Panc1 (cell line): ENCODE results near the gene SH3BP2. TPM values are rescaled to one million over a fixed set of nuclear protein-coding genes. Genes with fewer than 3 reads are reported as not detected.

ENCODE experiments used
- ATAC-seq: fragments of 200-7000 bp; cut with Tn5 transposase; 2 replicates; pipeline ENCODE4 v1.9.1; 2020; ENCODE audit warnings: mild to moderate bottlenecking, moderate library complexity
- BruUV-seq: library from RNA; stranded (reverse); fragments of 400-500 nt; replicated peaks from 2 replicates; lab custom pipeline; 2021; lab: Mats Ljungman, UMichigan
- CTCF ChIA-PET: fragments of 300-600 bp; sonication (Branson Sonifier 250); formaldehyde crosslinking; loops from one replicate; lab custom pipeline; 2022; ENCODE audit warnings: antibody characterized with exemption; lab: Charles Lee
- POLR2A ChIA-PET: fragments of 300-600 bp; sonication (Branson Sonifier 250); formaldehyde crosslinking; loops from one replicate; lab custom pipeline; 2022; ENCODE audit warnings: antibody characterized with exemption; lab: Charles Lee
- DNase-seq: peaks from one replicate; pipeline ENCODE4 v3.0.0-alpha.2; 2010; ENCODE audit warnings: low read depth, low spot score
- H3K27ac ChIP-seq: 2 replicates; pipeline ENCODE4 v1.5.1; 2011; ENCODE audit warnings: mild to moderate bottlenecking, low read length, inconsistent platforms
- H3K27me3 ChIP-seq: fragments of 200-500 bp; sonication (Bioruptor generic); 2 replicates; pipeline ENCODE4 v1.6.0; 2014; ENCODE audit warnings: low read length, inconsistent platforms; ENCODE audit not compliant: control insufficient read depth, insufficient read depth
- H3K36me3 ChIP-seq: fragments of 200-500 bp; sonication (Bioruptor generic); 2 replicates; pipeline ENCODE4 v1.5.1; 2014; ENCODE audit warnings: inconsistent platforms, mild to moderate bottlenecking, low read length, moderate library complexity; ENCODE audit not compliant: control insufficient read depth, insufficient read depth
- H3K4me1 ChIP-seq: 2 replicates; pipeline ENCODE4 v1.5.1; 2011; ENCODE audit warnings: inconsistent platforms, mild to moderate bottlenecking, low read length, moderate library complexity; ENCODE audit not compliant: control insufficient read depth, insufficient read depth
- H3K4me3 ChIP-seq, 2 experiments: 2 replicates each; pipeline ENCODE4 v1.5.1; 2011 to 2012; ENCODE audit warnings: low read depth in 2 of 2, low read length in 2 of 2, mild to moderate bottlenecking in 2 of 2, inconsistent platforms in 1 of 2, moderate library complexity in 1 of 2
- H3K9me3 ChIP-seq: fragments of 200-500 bp; sonication (Bioruptor generic); 2 replicates; pipeline ENCODE4 v1.5.1; 2014; ENCODE audit warnings: low read depth, mild to moderate bottlenecking, inconsistent platforms, low read length, moderate library complexity; ENCODE audit not compliant: control insufficient read depth, insufficient read depth
- CTCF ChIP-seq: fragments of 450-650 bp; IDR thresholded peaks from 2 replicates; pipeline ENCODE4 v1.5.1; 2017; ENCODE audit warnings: mild to moderate bottlenecking
- POLR2AphosphoS5 ChIP-seq: IDR thresholded peaks from 2 replicates; pipeline ENCODE4 v1.6.1; 2012; ENCODE audit warnings: mild to moderate bottlenecking, low read depth, low read length, moderate library complexity
- REST ChIP-seq, 2 experiments: IDR thresholded peaks; 2 replicates each; pipeline ENCODE4 v1.6.1; 2011 to 2012; ENCODE audit warnings: low read depth in 2 of 2, control low read depth in 1 of 2, low read length in 1 of 2, mild to moderate bottlenecking in 1 of 2, moderate library complexity in 1 of 2; ENCODE audit not compliant: insufficient read depth in 1 of 2
- SIN3A ChIP-seq: IDR thresholded peaks from 2 replicates; pipeline ENCODE4 v1.6.1; 2012; ENCODE audit warnings: low read depth, mild to moderate bottlenecking, low read length, moderate library complexity, borderline replicate concordance; ENCODE audit not compliant: insufficient read depth
- TCF7L2 ChIP-seq: IDR thresholded peaks from 2 replicates; pipeline ENCODE4 v1.6.1; 2011; ENCODE audit warnings: mild to moderate bottlenecking, low read depth, low read length, inconsistent platforms
- in situ Hi-C: cut with HindIII; loops from 2 replicates; pipeline ENCODE4 v1.10.0; 2016; ENCODE audit warnings: low sequenced_read_pairs, low pct_unique_long_range_greater_than_20kb
- intact Hi-C: fragments of 100-400 bp; cut with micrococcal nuclease; formaldehyde crosslinking; loops from one replicate; pipeline ENCODE4 v1.10.0; 2022; ENCODE audit not compliant: unreplicated experiment
- total RNA-seq: library from RNA; stranded (reverse); gene quantifications from one replicate; pipeline ENCODE4 v1.2.1, GENCODE V29; 2021; ENCODE audit not compliant: unreplicated experiment

The SH3BP2 gene
- total RNA-seq, 1 experiment from 2014 or later = 93.4 TPM

GRCh38 chr4:2873329-2873728 lies 80.4 kb downstream of the SH3BP2 start:
- DNase-seq (no peak), ATAC-seq (no peak)
- H3K4me1 ChIP-seq = no peaks in the 10 kb centered on the region; the same call in 1 of the 2 replicates
- BruUV-seq = no TSS peak
- TF ChIP-seq CTCF (no peak), POLR2AphosphoS5 (no peak), REST (IDR thresholded peaks at IDR 0.05; ENCODE audit: insufficient read depth in 1 of 2, low read depth in 2 of 2, low read length in 1 of 2) (no peak), TCF7L2 (no peak), SIN3A (no peak)
- H3K9me3 ChIP-seq = no peaks in the 10 kb centered on the region
- in situ Hi-C loops = no loop called here
- POLR2A ChIA-PET = no interaction called here
- no peaks in the 10 kb centered on the region for H3K36me3 ChIP-seq
- intact Hi-C loops = no loop called here
- CTCF ChIA-PET = no interaction called here
- H3K27me3 ChIP-seq = no peaks in the 10 kb centered on the region
- H3K4me3 ChIP-seq = no peak overlapping the region
- no peak overlapping the region for H3K27ac ChIP-seq

- no peak overlapping the region for H3K4me3 ChIP-seq
- no peaks in the 10 kb centered on the region for H3K9me3 ChIP-seq
- ATAC-seq (no peak), DNase-seq (no peak)
- POLR2A ChIA-PET = no interaction called here
- CTCF ChIA-PET = no interaction called here
- BruUV-seq = no TSS peak
- intact Hi-C loops (no loop called here), in situ Hi-C loops (no loop called here)
- TF ChIP-seq TCF7L2 (no peak), POLR2AphosphoS5 (no peak), SIN3A (no peak), REST (IDR thresholded peaks at IDR 0.05; ENCODE audit: insufficient read depth in 1 of 2, low read depth in 2 of 2, low read length in 1 of 2) (no peak), CTCF (no peak)
- H3K27ac ChIP-seq = no peak overlapping the region
- H3K27me3 ChIP-seq = no peaks in the 10 kb centered on the region
- H3K36me3 ChIP-seq = no peaks in the 10 kb centered on the region
- H3K4me1 ChIP-seq = no peaks in the 10 kb centered on the region; the same call in 1 of the 2 replicates
Observed at GRCh38 chr4:2874861-2875260, 82.0 kb downstream of the SH3BP2 start.
